Astrocyte (in vitro differentiated cells and primary cell): Measurements from ENCODE around the gene DYSF. TPM values are rescaled to one million over a fixed set of nuclear protein-coding genes. Genes with fewer than 3 reads are reported as not detected.

Experiments
- DNase-seq: peaks from one replicate; pipeline ENCODE4 v3.0.0-alpha.2; 2010; ENCODE audit warnings: low read depth
- FAIRE-seq: peaks from 2 replicates; lab custom pipeline; 2011; peaks lifted over from hg19 to GRCh38; lab: Jason Lieb, UNC
- H2AFZ ChIP-seq: 2 replicates; pipeline ENCODE4 v1.6.0; 2012; ENCODE audit warnings: low read depth, low read length, inconsistent platforms
- H3K27ac ChIP-seq: 2 replicates; pipeline ENCODE4 v1.5.1; 2011; ENCODE audit warnings: low read depth, low read length, inconsistent platforms
- H3K27me3 ChIP-seq: 2 replicates; pipeline ENCODE4 v1.6.0; 2011; ENCODE audit warnings: low read length, inconsistent platforms; ENCODE audit not compliant: insufficient read depth
- H3K36me3 ChIP-seq: 2 replicates; pipeline ENCODE4 v1.5.1; 2011; ENCODE audit warnings: low read length, inconsistent platforms; ENCODE audit not compliant: insufficient read depth
- H3K4me1 ChIP-seq: 2 replicates; pipeline ENCODE4 v1.5.1; 2011; ENCODE audit warnings: low read length, inconsistent platforms; ENCODE audit not compliant: insufficient read depth
- H3K4me2 ChIP-seq: 2 replicates; pipeline ENCODE4 v1.6.0; 2012; ENCODE audit warnings: low read length, inconsistent platforms
- H3K4me3 ChIP-seq: 2 replicates; pipeline ENCODE4 v1.5.1; 2011; ENCODE audit warnings: low read depth, mild to moderate bottlenecking, low read length, inconsistent platforms; ENCODE audit not compliant: insufficient read depth
- H3K79me2 ChIP-seq: 2 replicates; pipeline ENCODE4 v1.6.0; 2012; ENCODE audit warnings: mild to moderate bottlenecking, low read length, inconsistent platforms; ENCODE audit not compliant: insufficient read depth
- H3K9ac ChIP-seq: 2 replicates; pipeline ENCODE4 v1.6.0; 2012; ENCODE audit warnings: mild to moderate bottlenecking, low read length, inconsistent platforms
- H3K9me3 ChIP-seq: 2 replicates; pipeline ENCODE4 v1.5.1; 2012; ENCODE audit warnings: low read depth, mild to moderate bottlenecking, low read length, inconsistent platforms; ENCODE audit not compliant: insufficient read depth
- H4K20me1 ChIP-seq: 2 replicates; pipeline ENCODE4 v1.6.0; 2012; ENCODE audit warnings: low read length, inconsistent platforms; ENCODE audit not compliant: insufficient read depth
- H3K27ac Mint-ChIP-seq: one replicate; pipeline ENCODE4 v1.8.0; 2021; ENCODE audit warnings: mild to moderate bottlenecking, mixed read lengths; ENCODE audit not compliant: unreplicated experiment
- H3K27me3 Mint-ChIP-seq: one replicate; pipeline ENCODE4 v1.8.0; 2021; ENCODE audit warnings: low read depth, mixed read lengths; ENCODE audit not compliant: unreplicated experiment
- H3K36me3 Mint-ChIP-seq: one replicate; pipeline ENCODE4 v1.8.0; 2021; ENCODE audit warnings: low read depth, mixed read lengths; ENCODE audit not compliant: unreplicated experiment
- H3K4me1 Mint-ChIP-seq: one replicate; pipeline ENCODE4 v1.8.0; 2021; ENCODE audit warnings: low read depth, mixed read lengths; ENCODE audit not compliant: unreplicated experiment
- H3K4me3 Mint-ChIP-seq: one replicate; pipeline ENCODE4 v1.8.0; 2021; ENCODE audit warnings: mild to moderate bottlenecking, moderate library complexity, mixed read lengths; ENCODE audit not compliant: unreplicated experiment
- H3K9me3 Mint-ChIP-seq: one replicate; pipeline ENCODE4 v1.8.0; 2021; ENCODE audit warnings: mild to moderate bottlenecking, mixed read lengths; ENCODE audit not compliant: unreplicated experiment
- CTCF ChIP-seq: IDR thresholded peaks from 2 replicates; pipeline ENCODE4 v1.5.1; 2011; ENCODE audit warnings: low read depth, mild to moderate bottlenecking, inconsistent platforms, low read length, moderate library complexity; ENCODE audit not compliant: insufficient read depth
- EZH2 ChIP-seq: IDR thresholded peaks from 2 replicates; pipeline ENCODE4 v1.6.1; 2012; ENCODE audit warnings: mild to moderate bottlenecking, low read length, inconsistent platforms; ENCODE audit not compliant: insufficient read depth
- total RNA-seq: library from RNA; stranded (reverse); gene quantifications from 2 replicates; pipeline ENCODE4 v1.2.1, GENCODE V29; 2021

DYSF gene
- total RNA-seq, 1 donor from 2014 or later = 123 TPM

- no peak overlapping the region for H2AFZ ChIP-seq
- no peak overlapping the region for H3K9ac ChIP-seq
- FAIRE-seq (no peak), DNase-seq (no peak)
- H3K36me3 Mint-ChIP-seq = peaks cover 3% of the 10 kb centered on the region
- no peak overlapping the region for H3K4me2 ChIP-seq
- peaks cover 9% of the 10 kb centered on the region for H3K27me3 ChIP-seq
- H3K79me2 ChIP-seq = no peaks in the 10 kb centered on the region
- no peaks in the 10 kb centered on the region for H3K9me3 ChIP-seq
- no peak overlapping the region for H3K4me3 ChIP-seq
- peaks cover 6% of the 10 kb centered on the region for H3K4me1 Mint-ChIP-seq
- peaks cover 3% of the 10 kb centered on the region for H3K9me3 Mint-ChIP-seq
- H3K27ac ChIP-seq = no peak overlapping the region
- H3K27ac Mint-ChIP-seq = no peak overlapping the region
- TF ChIP-seq EZH2 = no peak
- TF ChIP-seq CTCF = no peak
- peaks cover 73% of the 10 kb centered on the region for H3K27me3 Mint-ChIP-seq
- H3K4me1 ChIP-seq = peaks cover 3% of the 10 kb centered on the region
- H3K36me3 ChIP-seq = no peaks in the 10 kb centered on the region
- H4K20me1 ChIP-seq = no peaks in the 10 kb centered on the region
- no peak overlapping the region for H3K4me3 Mint-ChIP-seq
Measured at GRCh38 chr2:71704688-71705087, 251.3 kb downstream of the DYSF start.

GRCh38 chr2:71705171-71705960, 252.0 kb downstream of the DYSF start:
- Histone ChIP-seq H3K4me2 (no peak overlapping the region), H3K79me2 (no peaks in the 10 kb centered on the region), H3K4me1 (peaks cover 3% of the 10 kb centered on the region), H4K20me1 (no peaks in the 10 kb centered on the region), H2AFZ (no peak overlapping the region), H3K27ac (no peak overlapping the region), H3K36me3 (no peaks in the 10 kb centered on the region), H3K9ac (no peak overlapping the region), H3K9me3 (no peaks in the 10 kb centered on the region), H3K27me3 (peaks cover 9% of the 10 kb centered on the region), H3K4me3 (no peak overlapping the region)
- no peak overlapping the region for H3K27ac Mint-ChIP-seq
- H3K27me3 Mint-ChIP-seq = peaks cover 77% of the 10 kb centered on the region
- peaks cover 2% of the 10 kb centered on the region for H3K36me3 Mint-ChIP-seq
- no peak for TF ChIP-seq EZH2
- TF ChIP-seq CTCF = no peak
- DNase-seq (no peak), FAIRE-seq (no peak)
- peaks cover 6% of the 10 kb centered on the region for H3K4me1 Mint-ChIP-seq
- H3K9me3 Mint-ChIP-seq = peaks cover 3% of the 10 kb centered on the region
- no peak overlapping the region for H3K4me3 Mint-ChIP-seq

- H3K36me3 ChIP-seq = no peaks in the 10 kb centered on the region
- H3K4me3 Mint-ChIP-seq = no peak overlapping the region
- TF ChIP-seq EZH2 = no peak
- TF ChIP-seq CTCF = no peak
- no peak overlapping the region for H3K27ac Mint-ChIP-seq
- peaks cover under 1% of the 10 kb centered on the region for H3K4me1 Mint-ChIP-seq
- H3K79me2 ChIP-seq = no peaks in the 10 kb centered on the region
- no peak overlapping the region for H2AFZ ChIP-seq
- peaks cover 9% of the 10 kb centered on the region for H3K27me3 ChIP-seq
- H3K9me3 Mint-ChIP-seq = peaks cover 6% of the 10 kb centered on the region
- no peaks in the 10 kb centered on the region for H3K4me1 ChIP-seq
- no peak overlapping the region for H3K9ac ChIP-seq
- H3K27me3 Mint-ChIP-seq = peaks cover 83% of the 10 kb centered on the region
- no peak overlapping the region for H3K4me3 ChIP-seq
- no peak overlapping the region for H3K27ac ChIP-seq
- H3K36me3 Mint-ChIP-seq = peaks cover 3% of the 10 kb centered on the region
- FAIRE-seq = no peak
- no peaks in the 10 kb centered on the region for H3K9me3 ChIP-seq
- H4K20me1 ChIP-seq = no peaks in the 10 kb centered on the region
- no peak overlapping the region for H3K4me2 ChIP-seq
- no peak for DNase-seq
Measured at GRCh38 chr2:71706121-71706520, 252.8 kb downstream of the DYSF start.
